ENCODE data around the gene RNF149. TPM values are rescaled to one million over a fixed set of nuclear protein-coding genes. Genes with fewer than 3 reads are reported as not detected.

RNF149 gene
- total RNA-seq, 1 experiment from 2014 or later: 34.8 TPM

GRCh38 chr2:101272045-101272784, 36.3 kb downstream of the RNF149 start:
- TSS peak; percentile 6 for BruUV-seq (replicated peaks)
- ChIA-PET CTCF (interaction anchor here (0.5 kb wide), 1 partner anchor 12 kb away, joined by 3 read pairs; no protein-coding TSS in a partner anchor), POLR2A (interaction anchor here (0.6 to 2.9 kb wide), 2 partner anchors 10 to 99 kb away, joined by 3 to 16 read pairs; no protein-coding TSS in a partner anchor)
- DNase-seq (ENCODE audit: unreplicated experiment): no peak
- no peaks in the 10 kb centered on the region for H3K4me1 Mint-ChIP-seq (ENCODE audit: insufficient read depth, unreplicated experiment)
- peaks cover 90% of the 10 kb centered on the region for H3K36me3 Mint-ChIP-seq (ENCODE audit: insufficient read depth, unreplicated experiment)
- intact Hi-C loops (cut with micrococcal nuclease): no loop called here
- H3K27me3 Mint-ChIP-seq (ENCODE audit: insufficient read depth, unreplicated experiment): no peaks in the 10 kb centered on the region
- TF ChIP-seq, protein P1, sequence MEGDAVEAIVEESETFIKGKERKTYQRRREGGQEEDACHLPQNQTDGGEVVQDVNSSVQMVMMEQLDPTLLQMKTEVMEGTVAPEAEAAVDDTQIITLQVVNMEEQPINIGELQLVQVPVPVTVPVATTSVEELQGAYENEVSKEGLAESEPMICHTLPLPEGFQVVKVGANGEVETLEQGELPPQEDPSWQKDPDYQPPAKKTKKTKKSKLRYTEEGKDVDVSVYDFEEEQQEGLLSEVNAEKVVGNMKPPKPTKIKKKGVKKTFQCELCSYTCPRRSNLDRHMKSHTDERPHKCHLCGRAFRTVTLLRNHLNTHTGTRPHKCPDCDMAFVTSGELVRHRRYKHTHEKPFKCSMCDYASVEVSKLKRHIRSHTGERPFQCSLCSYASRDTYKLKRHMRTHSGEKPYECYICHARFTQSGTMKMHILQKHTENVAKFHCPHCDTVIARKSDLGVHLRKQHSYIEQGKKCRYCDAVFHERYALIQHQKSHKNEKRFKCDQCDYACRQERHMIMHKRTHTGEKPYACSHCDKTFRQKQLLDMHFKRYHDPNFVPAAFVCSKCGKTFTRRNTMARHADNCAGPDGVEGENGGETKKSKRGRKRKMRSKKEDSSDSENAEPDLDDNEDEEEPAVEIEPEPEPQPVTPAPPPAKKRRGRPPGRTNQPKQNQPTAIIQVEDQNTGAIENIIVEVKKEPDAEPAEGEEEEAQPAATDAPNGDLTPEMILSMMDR (IDR thresholded peaks at IDR 0.05; ENCODE audit: unreplicated experiment): no peak
- H3K4me3 Mint-ChIP-seq (ENCODE audit: unreplicated experiment): no peak overlapping the region
- H3K27ac Mint-ChIP-seq (ENCODE audit: low read depth, unreplicated experiment): no peak overlapping the region
- H3K9me3 Mint-ChIP-seq (ENCODE audit: unreplicated experiment): no peaks in the 10 kb centered on the region

DNA sequence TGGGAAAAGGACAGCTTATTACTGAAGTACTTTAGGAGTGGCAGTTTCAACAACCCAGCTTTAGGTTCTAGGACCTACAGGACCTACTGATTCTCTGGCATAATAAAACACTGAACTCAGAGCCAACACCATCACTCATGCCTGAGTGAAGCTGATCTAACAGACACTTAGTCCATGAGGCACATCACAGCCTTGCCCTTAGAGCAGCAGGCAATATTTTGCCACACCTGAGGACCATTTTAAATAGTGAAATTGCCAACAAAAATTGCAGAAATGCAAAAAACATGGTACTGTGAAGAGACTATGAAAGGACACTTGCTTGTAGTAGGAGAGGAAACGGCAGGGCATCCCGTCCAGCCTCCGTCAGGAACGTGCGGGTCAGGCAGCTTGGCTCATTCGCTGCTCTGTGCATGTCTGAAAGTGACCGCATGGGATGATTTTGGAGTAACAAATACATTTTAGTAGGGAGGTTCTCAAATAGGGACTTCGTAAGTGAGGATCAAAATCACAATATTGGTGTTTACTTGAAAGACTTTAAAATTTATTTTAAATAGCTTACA, 37.7 kb downstream of the RNF149 start:
- Mint-ChIP-seq H3K36me3 (ENCODE audit: insufficient read depth, unreplicated experiment) (peaks cover 93% of the 10 kb centered on the region), H3K4me3 (ENCODE audit: unreplicated experiment) (no peak overlapping the region), H3K9me3 (ENCODE audit: unreplicated experiment) (no peaks in the 10 kb centered on the region), H3K27ac (ENCODE audit: low read depth, unreplicated experiment) (no peak overlapping the region), H3K4me1 (ENCODE audit: insufficient read depth, unreplicated experiment) (no peaks in the 10 kb centered on the region), H3K27me3 (ENCODE audit: insufficient read depth, unreplicated experiment) (no peaks in the 10 kb centered on the region)
- ChIA-PET POLR2A (interaction anchor here (2.9 kb wide), 1 partner anchor 12 kb away, joined by 16 read pairs; no protein-coding TSS in a partner anchor), CTCF (interaction anchor here (0.7 to 1.2 kb wide), 3 partner anchors 8 to 27 kb away, joined by 3 to 4 read pairs (median 3); no protein-coding TSS in a partner anchor)
- no peak for DNase-seq (ENCODE audit: unreplicated experiment)
- no TSS peak for BruUV-seq (replicated peaks)
- intact Hi-C loops (cut with micrococcal nuclease): no loop called here
- TF ChIP-seq, protein P1 (IDR thresholded peaks at IDR 0.05; ENCODE audit: unreplicated experiment): no peak

GRCh38 chr2:101267671-101268656, 40.5 kb downstream of the RNF149 start:
- ChIA-PET CTCF (interaction anchor here (0.7 to 3.2 kb wide), 2 partner anchors 15 to 1752 kb away, joined by 3 to 11 read pairs; partner anchors contain the start of gene CNOT11), POLR2A (interaction anchor here (0.7 to 1.5 kb wide), 6 partner anchors 8 to 25 kb away, joined by 3 to 5 read pairs (median 3); no protein-coding TSS in a partner anchor)
- BruUV-seq (replicated peaks): no TSS peak
- no peak overlapping the region for H3K27ac Mint-ChIP-seq (ENCODE audit: low read depth, unreplicated experiment)
- no peaks in the 10 kb centered on the region for H3K9me3 Mint-ChIP-seq (ENCODE audit: unreplicated experiment)
- H3K36me3 Mint-ChIP-seq (ENCODE audit: insufficient read depth, unreplicated experiment): peaks cover 95% of the 10 kb centered on the region
- no peak for DNase-seq (ENCODE audit: unreplicated experiment)
- H3K4me3 Mint-ChIP-seq (ENCODE audit: unreplicated experiment): no peak overlapping the region
- no peaks in the 10 kb centered on the region for H3K27me3 Mint-ChIP-seq (ENCODE audit: insufficient read depth, unreplicated experiment)
- TF ChIP-seq, protein P1 (IDR thresholded peaks at IDR 0.05; ENCODE audit: unreplicated experiment): no peak
- no peaks in the 10 kb centered on the region for H3K4me1 Mint-ChIP-seq (ENCODE audit: insufficient read depth, unreplicated experiment)
- intact Hi-C loops (cut with micrococcal nuclease): no loop called here
